GM12892 (cell line): Measurements from ENCODE around the gene ZBTB7B.

Source experiments
- POLR2A ChIP-seq: IDR thresholded peaks from 2 replicates; pipeline ENCODE4 v1.6.1; 2011; ENCODE audit warnings: low read depth, low read length, control low read depth
- POLR2AphosphoS5 ChIP-seq: IDR thresholded peaks from 2 replicates; pipeline ENCODE4 v1.6.1; 2011; ENCODE audit warnings: low read depth, low read length, control low read depth
- TAF1 ChIP-seq: IDR thresholded peaks from 2 replicates; pipeline ENCODE4 v1.6.1; 2011; ENCODE audit warnings: low read depth, mild to moderate bottlenecking, control low read depth, low read length, borderline replicate concordance

GRCh38 chr1:155040358-155041093 lies 37.9 kb downstream of the ZBTB7B start:
- TF ChIP-seq TAF1 (no peak), POLR2A (no peak), POLR2AphosphoS5 (no peak)
